Measurements from ENCODE around the gene GABBR1.
A peak's percentile ranks its signal among the peaks of the same experiment; 100 is the strongest.

The GABBR1 gene

DNA sequence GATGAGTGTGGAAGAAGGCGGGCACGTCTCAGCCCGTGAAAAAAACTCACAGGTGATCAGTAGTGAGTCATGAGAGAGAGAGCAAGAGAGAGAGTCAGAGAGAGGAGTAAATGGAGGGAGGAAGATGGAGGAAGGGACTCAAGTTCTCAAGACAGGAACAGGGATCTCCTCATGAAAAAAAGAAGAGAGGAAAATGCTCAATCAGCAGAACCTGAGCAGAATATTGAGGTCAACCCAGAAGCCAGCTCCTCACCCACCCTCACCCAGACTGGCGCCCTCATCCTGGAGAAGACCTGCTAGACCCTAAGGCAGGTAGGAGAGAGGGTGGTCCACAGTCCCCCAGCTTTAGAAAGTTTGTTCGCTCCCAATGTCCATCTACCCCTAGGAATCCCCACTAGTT, 78.2 kb downstream of the GABBR1 start:
- WGBS, result 78% methylated on average over 5 of the region's 5 CpGs
- no peaks in the 10 kb centered on the region for H3K36me3 ChIP-seq (ENCODE audit: control insufficient read depth in 1 of 2, insufficient read depth in 2 of 2, low read depth in 1 of 2, low read length in 2 of 2)
- H2AFZ ChIP-seq (ENCODE audit: low read depth, low read length), result no peak overlapping the region
- no peak overlapping the region for H3K4me2 ChIP-seq (ENCODE audit: low read length, poor library complexity, severe bottlenecking)
- peaks cover 4% of the 10 kb centered on the region for H3K9me3 ChIP-seq (ENCODE audit: control insufficient read depth, low read length)
- no peak overlapping the region for H4K8ac ChIP-seq (ENCODE audit: low read length)
- H3K9ac ChIP-seq (ENCODE audit: low read length), result no peak overlapping the region
- no peaks in the 10 kb centered on the region for H3K79me1 ChIP-seq (replicated peaks; ENCODE audit: low read length, poor library complexity, severe bottlenecking)
- no peak overlapping the region for H2BK12ac ChIP-seq (ENCODE audit: low read length in 2 of 2)
- H3K23ac ChIP-seq (ENCODE audit: low read length in 2 of 2), result no peak overlapping the region
- no peak overlapping the region for H2BK120ac ChIP-seq (ENCODE audit: low read depth, low read length)
- peaks cover 39 to 51% of the 10 kb centered on the region in 2 experiments for H3K27me3 ChIP-seq (ENCODE audit: control insufficient read depth in 1 of 2, insufficient read depth in 1 of 2, low read length in 2 of 2)
- no peak overlapping the region for H4K91ac ChIP-seq (ENCODE audit: low read length)
- H3K18ac ChIP-seq (ENCODE audit: low read depth in 1 of 2, low read length in 2 of 2), result no peak overlapping the region
- H3K14ac ChIP-seq (ENCODE audit: low read length in 2 of 2), result no peak overlapping the region
- H3K4me3 ChIP-seq (ENCODE audit: insufficient read depth in 1 of 2, low read depth in 1 of 2, low read length in 2 of 2), result no peak overlapping the region
- no peak overlapping the region for H3K27ac ChIP-seq (ENCODE audit: low read length, poor library complexity, severe bottlenecking)
- DNase-seq, result no peak
- no peak overlapping the region for H3K4ac ChIP-seq (ENCODE audit: low read depth in 1 of 2, low read length in 2 of 2)
- no peak overlapping the region for H2AK5ac ChIP-seq (ENCODE audit: low read length, severe bottlenecking)
- no peak overlapping the region for H2BK5ac ChIP-seq (ENCODE audit: low read depth, low read length, poor library complexity, severe bottlenecking)
- H3K4me1 ChIP-seq (ENCODE audit: control insufficient read depth, insufficient read depth, low read depth, low read length), result peaks cover 9% of the 10 kb centered on the region
- no peak overlapping the region for H2BK15ac ChIP-seq (ENCODE audit: low read depth, poor library complexity, severe bottlenecking)

DNA sequence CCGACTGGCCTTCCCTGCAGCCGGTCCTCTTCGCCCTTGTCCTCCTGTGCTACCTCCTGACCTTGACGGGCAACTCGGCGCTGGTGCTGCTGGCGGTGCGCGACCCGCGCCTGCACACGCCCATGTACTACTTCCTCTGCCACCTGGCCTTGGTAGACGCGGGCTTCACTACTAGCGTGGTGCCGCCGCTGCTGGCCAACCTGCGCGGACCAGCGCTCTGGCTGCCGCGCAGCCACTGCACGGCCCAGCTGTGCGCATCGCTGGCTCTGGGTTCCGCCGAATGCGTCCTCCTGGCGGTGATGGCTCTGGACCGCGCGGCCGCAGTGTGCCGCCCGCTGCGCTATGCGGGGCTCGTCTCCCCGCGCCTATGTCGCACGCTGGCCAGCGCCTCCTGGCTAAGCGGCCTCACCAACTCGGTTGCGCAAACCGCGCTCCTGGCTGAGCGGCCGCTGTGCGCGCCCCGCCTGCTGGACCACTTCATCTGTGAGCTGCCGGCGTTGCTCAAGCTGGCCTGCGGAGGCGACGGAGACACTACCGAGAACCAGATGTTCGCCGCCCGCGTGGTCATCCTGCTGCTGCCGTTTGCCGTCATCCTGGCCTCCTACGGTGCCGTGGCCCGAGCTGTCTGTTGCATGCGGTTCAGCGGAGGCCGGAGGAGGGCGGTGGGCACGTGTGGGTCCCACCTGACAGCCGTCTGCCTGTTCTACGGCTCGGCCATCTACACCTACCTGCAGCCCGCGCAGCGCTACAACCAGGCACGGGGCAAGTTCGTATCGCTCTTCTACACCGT, 79.5 kb downstream of the GABBR1 start:
- H4K91ac ChIP-seq (ENCODE audit: low read length), result no peak overlapping the region
- no peak overlapping the region for H2AFZ ChIP-seq (ENCODE audit: low read depth, low read length)
- peaks cover 40 to 53% of the 10 kb centered on the region in 2 experiments for H3K27me3 ChIP-seq (ENCODE audit: control insufficient read depth in 1 of 2, insufficient read depth in 1 of 2, low read length in 2 of 2)
- H3K27ac ChIP-seq (ENCODE audit: low read length, poor library complexity, severe bottlenecking), result no peak overlapping the region
- no peaks in the 10 kb centered on the region for H3K79me1 ChIP-seq (replicated peaks; ENCODE audit: low read length, poor library complexity, severe bottlenecking)
- H3K4me1 ChIP-seq (ENCODE audit: control insufficient read depth, insufficient read depth, low read depth, low read length), result peaks cover 9% of the 10 kb centered on the region
- no peak overlapping the region for H2BK120ac ChIP-seq (ENCODE audit: low read depth, low read length)
- H3K4ac ChIP-seq (ENCODE audit: low read depth in 1 of 2, low read length in 2 of 2), result no peak overlapping the region
- DNase-seq, result peak; percentile 56
- no peak overlapping the region for H2BK15ac ChIP-seq (ENCODE audit: low read depth, poor library complexity, severe bottlenecking)
- no peaks in the 10 kb centered on the region for H3K36me3 ChIP-seq (ENCODE audit: control insufficient read depth in 1 of 2, insufficient read depth in 2 of 2, low read depth in 1 of 2, low read length in 2 of 2)
- no peak overlapping the region for H4K8ac ChIP-seq (ENCODE audit: low read length)
- no peak overlapping the region for H2BK5ac ChIP-seq (ENCODE audit: low read depth, low read length, poor library complexity, severe bottlenecking)
- H3K9me3 ChIP-seq (ENCODE audit: control insufficient read depth, low read length), result peaks cover 4% of the 10 kb centered on the region
- H2AK5ac ChIP-seq (ENCODE audit: low read length, severe bottlenecking), result no peak overlapping the region
- no peak overlapping the region for H3K18ac ChIP-seq (ENCODE audit: low read depth in 1 of 2, low read length in 2 of 2)
- H3K9ac ChIP-seq (ENCODE audit: low read length), result no peak overlapping the region
- peak overlapping the region; percentile 33 to 68 for H3K4me3 ChIP-seq (ENCODE audit: insufficient read depth in 1 of 2, low read depth in 1 of 2, low read length in 2 of 2)
- peak overlapping the region in 1 of 2 experiments; percentile 40 for H3K23ac ChIP-seq (ENCODE audit: low read length in 2 of 2)
- WGBS, result 2% methylated on average over 79 of the region's 83 CpGs
- peak overlapping the region; percentile 66 for H3K4me2 ChIP-seq (ENCODE audit: low read length, poor library complexity, severe bottlenecking)
- H2BK12ac ChIP-seq (ENCODE audit: low read length in 2 of 2), result no peak overlapping the region
- no peak overlapping the region for H3K14ac ChIP-seq (ENCODE audit: low read length in 2 of 2)

DNA sequence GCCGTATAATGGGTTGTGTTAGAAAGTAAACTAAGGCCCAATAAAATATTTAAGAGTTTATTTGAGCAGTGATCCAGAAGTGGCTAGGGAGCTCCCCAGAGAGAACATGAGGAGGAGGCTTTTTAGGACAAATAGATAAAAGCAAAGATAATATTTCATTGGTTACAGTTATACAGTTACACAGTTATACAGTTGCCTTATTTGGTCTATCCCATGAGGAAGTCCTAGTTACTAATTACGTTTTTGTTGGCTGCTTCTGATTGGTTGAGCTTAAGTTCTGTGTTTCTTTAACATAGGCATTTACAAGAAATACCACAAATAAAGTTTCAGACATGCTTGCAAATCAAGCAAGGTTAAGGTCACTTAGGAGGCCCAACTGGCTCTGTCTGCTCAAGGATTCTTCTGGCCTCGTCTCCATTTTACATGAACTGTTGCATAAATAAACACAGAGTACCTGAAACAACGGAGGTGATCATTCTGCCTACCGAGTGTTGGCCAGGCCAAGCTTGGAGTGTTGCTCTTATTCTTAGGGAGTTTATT, 80.4 kb downstream of the GABBR1 start:
- peak overlapping the region; percentile 30 for H3K4me2 ChIP-seq (ENCODE audit: low read length, poor library complexity, severe bottlenecking)
- H3K4me3 ChIP-seq (ENCODE audit: insufficient read depth in 1 of 2, low read depth in 1 of 2, low read length in 2 of 2), result peak overlapping the region in 1 of 2 experiments; percentile 68
- no peak overlapping the region for H2BK15ac ChIP-seq (ENCODE audit: low read depth, poor library complexity, severe bottlenecking)
- no peak overlapping the region for H3K18ac ChIP-seq (ENCODE audit: low read depth in 1 of 2, low read length in 2 of 2)
- H3K27me3 ChIP-seq (ENCODE audit: control insufficient read depth in 1 of 2, insufficient read depth in 1 of 2, low read length in 2 of 2), result peaks cover 43 to 60% of the 10 kb centered on the region in 2 experiments
- peaks cover 9% of the 10 kb centered on the region for H3K4me1 ChIP-seq (ENCODE audit: control insufficient read depth, insufficient read depth, low read depth, low read length)
- WGBS, result 48% methylated on average over 2 of the region's 5 CpGs
- H3K9ac ChIP-seq (ENCODE audit: low read length), result no peak overlapping the region
- H3K4ac ChIP-seq (ENCODE audit: low read depth in 1 of 2, low read length in 2 of 2), result no peak overlapping the region
- H3K27ac ChIP-seq (ENCODE audit: low read length, poor library complexity, severe bottlenecking), result no peak overlapping the region
- no peaks in the 10 kb centered on the region for H3K36me3 ChIP-seq (ENCODE audit: control insufficient read depth in 1 of 2, insufficient read depth in 2 of 2, low read depth in 1 of 2, low read length in 2 of 2)
- no peaks in the 10 kb centered on the region for H3K79me1 ChIP-seq (replicated peaks; ENCODE audit: low read length, poor library complexity, severe bottlenecking)
- H4K91ac ChIP-seq (ENCODE audit: low read length), result no peak overlapping the region
- no peak overlapping the region for H2BK5ac ChIP-seq (ENCODE audit: low read depth, low read length, poor library complexity, severe bottlenecking)
- DNase-seq, result peak; percentile 77
- no peak overlapping the region for H2AFZ ChIP-seq (ENCODE audit: low read depth, low read length)
- no peak overlapping the region for H3K14ac ChIP-seq (ENCODE audit: low read length in 2 of 2)
- H2BK12ac ChIP-seq (ENCODE audit: low read length in 2 of 2), result no peak overlapping the region
- no peak overlapping the region for H4K8ac ChIP-seq (ENCODE audit: low read length)
- peaks cover 4% of the 10 kb centered on the region for H3K9me3 ChIP-seq (ENCODE audit: control insufficient read depth, low read length)
- no peak overlapping the region for H2BK120ac ChIP-seq (ENCODE audit: low read depth, low read length)
- no peak overlapping the region for H3K23ac ChIP-seq (ENCODE audit: low read length in 2 of 2)
- no peak overlapping the region for H2AK5ac ChIP-seq (ENCODE audit: low read length, severe bottlenecking)

DNA sequence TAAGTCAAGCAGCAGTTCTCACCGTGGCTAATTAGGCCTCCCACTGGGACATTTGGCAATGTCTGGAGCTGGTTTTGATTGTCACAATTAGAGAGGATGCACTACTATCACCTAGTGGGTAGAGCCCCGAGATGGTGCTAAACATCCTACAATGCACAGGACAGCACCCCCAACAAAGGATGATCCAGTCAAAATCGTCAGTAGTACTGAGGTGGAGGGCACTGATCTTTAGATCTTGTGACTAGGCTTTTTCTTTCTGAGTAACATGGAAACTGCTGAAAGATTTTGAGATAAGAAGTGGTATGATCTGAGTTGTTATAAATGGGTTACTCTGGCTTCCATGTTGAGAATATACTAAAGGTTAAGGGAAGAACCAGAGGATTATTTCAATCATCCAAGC, 85.4 kb downstream of the GABBR1 start:
- no peak for DNase-seq
- H2BK12ac ChIP-seq (ENCODE audit: low read length in 2 of 2), result no peak overlapping the region
- no peak overlapping the region for H2BK15ac ChIP-seq (ENCODE audit: low read depth, poor library complexity, severe bottlenecking)
- no peak overlapping the region for H3K23ac ChIP-seq (ENCODE audit: low read length in 2 of 2)
- H3K9me3 ChIP-seq (ENCODE audit: control insufficient read depth, low read length), result no peaks in the 10 kb centered on the region
- no peak overlapping the region for H3K4me2 ChIP-seq (ENCODE audit: low read length, poor library complexity, severe bottlenecking)
- no peak overlapping the region for H4K91ac ChIP-seq (ENCODE audit: low read length)
- H2BK5ac ChIP-seq (ENCODE audit: low read depth, low read length, poor library complexity, severe bottlenecking), result no peak overlapping the region
- no peak overlapping the region for H3K4ac ChIP-seq (ENCODE audit: low read depth in 1 of 2, low read length in 2 of 2)
- H3K9ac ChIP-seq (ENCODE audit: low read length), result no peak overlapping the region
- WGBS, result 29% methylated on average over 3 of the region's 3 CpGs
- H3K27me3 ChIP-seq (ENCODE audit: control insufficient read depth in 1 of 2, insufficient read depth in 1 of 2, low read length in 2 of 2), result peaks cover 17 to 30% of the 10 kb centered on the region in 2 experiments
- H3K14ac ChIP-seq (ENCODE audit: low read length in 2 of 2), result no peak overlapping the region
- H3K27ac ChIP-seq (ENCODE audit: low read length, poor library complexity, severe bottlenecking), result no peak overlapping the region
- no peak overlapping the region for H4K8ac ChIP-seq (ENCODE audit: low read length)
- no peak overlapping the region for H2AFZ ChIP-seq (ENCODE audit: low read depth, low read length)
- H3K4me1 ChIP-seq (ENCODE audit: control insufficient read depth, insufficient read depth, low read depth, low read length), result no peaks in the 10 kb centered on the region
- no peak overlapping the region for H2AK5ac ChIP-seq (ENCODE audit: low read length, severe bottlenecking)
- H3K79me1 ChIP-seq (replicated peaks; ENCODE audit: low read length, poor library complexity, severe bottlenecking), result no peaks in the 10 kb centered on the region
- H2BK120ac ChIP-seq (ENCODE audit: low read depth, low read length), result no peak overlapping the region
- no peaks in the 10 kb centered on the region for H3K36me3 ChIP-seq (ENCODE audit: control insufficient read depth in 1 of 2, insufficient read depth in 2 of 2, low read depth in 1 of 2, low read length in 2 of 2)
- H3K18ac ChIP-seq (ENCODE audit: low read depth in 1 of 2, low read length in 2 of 2), result no peak overlapping the region
- H3K4me3 ChIP-seq (ENCODE audit: insufficient read depth in 1 of 2, low read depth in 1 of 2, low read length in 2 of 2), result no peak overlapping the region
